Tongue (tissue), 2 donors: ENCODE results near the gene ZNF43. TPM values are rescaled to one million over a fixed set of nuclear protein-coding genes. Genes with fewer than 3 reads are reported as not detected.
"Not testable (repeated sequence)": the region's sequence is repeated elsewhere in the genome, so short reads cannot be mapped to it uniquely, and the experiment has no call there.

Experiments used
- DNase-seq: peaks from one replicate; pipeline ENCODE4 v3.0.0-alpha.2; 2015
- total RNA-seq: library from RNA; depleted of rRNA; stranded (reverse); fragments of >200 nt; gene quantifications from one replicate; pipeline ENCODE4 v1.2.3, GENCODE V29; 2014

ZNF43 gene
- total RNA-seq, result 13.0 TPM

DNA sequence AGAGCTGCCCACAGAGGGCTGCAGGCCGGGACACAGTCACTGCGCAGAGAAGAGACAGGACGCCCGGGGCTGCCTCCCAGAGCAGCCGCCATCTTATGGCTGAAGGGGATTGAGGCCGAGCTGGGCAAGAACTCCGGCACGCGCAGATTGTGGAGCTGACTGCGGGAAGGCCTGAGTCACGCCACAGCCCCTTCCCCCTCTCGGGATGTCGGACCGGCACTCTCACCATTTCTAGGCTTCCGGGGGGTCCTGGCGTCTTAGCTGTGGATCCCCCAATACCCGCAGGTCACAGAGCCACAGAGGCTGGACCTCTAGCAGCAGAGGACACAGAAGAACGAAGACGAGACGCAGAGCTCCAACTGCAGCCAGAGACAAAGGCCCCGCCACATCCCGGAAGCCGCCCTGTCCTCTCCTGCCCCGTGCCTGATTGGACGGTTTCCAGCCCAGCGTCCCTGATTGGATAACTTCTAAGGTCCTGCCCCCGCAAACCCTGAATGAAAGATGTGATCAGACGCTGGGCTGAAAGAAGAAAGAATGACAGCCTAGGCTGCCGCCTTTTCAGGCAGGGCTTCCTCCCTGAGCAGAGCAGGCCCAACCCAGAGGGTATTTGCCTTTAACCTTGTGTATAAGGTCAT lies at the start of gene ZNF43:
ZNF43 (minus strand) TSS at position 373 of the 635 bp plus-strand sequence; CDS start at position 229, 144 bp downstream.
- DNase-seq, result peak; percentile 99

DNA sequence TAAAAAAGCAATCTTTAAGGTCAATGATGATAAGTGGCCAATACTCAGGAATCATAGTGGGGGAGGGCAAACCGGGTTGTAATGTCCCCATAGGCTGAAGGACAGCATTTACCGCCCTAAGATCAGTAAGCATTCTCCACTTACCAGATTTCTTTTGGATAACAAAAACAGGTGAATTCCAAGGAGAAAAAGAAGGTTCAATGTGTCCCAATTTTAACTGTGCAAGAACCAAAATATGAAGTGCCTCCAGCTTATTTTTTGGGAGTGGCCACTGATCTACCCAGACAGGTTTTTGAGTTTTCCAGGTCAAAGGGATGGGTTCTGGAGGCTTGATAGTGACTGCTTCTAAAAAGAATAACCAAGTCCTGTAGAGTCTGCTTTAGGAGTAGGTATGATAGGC lies 49.5 kb upstream of the ZNF43 start:
- DNase-seq, result not testable (repeated sequence)

DNA sequence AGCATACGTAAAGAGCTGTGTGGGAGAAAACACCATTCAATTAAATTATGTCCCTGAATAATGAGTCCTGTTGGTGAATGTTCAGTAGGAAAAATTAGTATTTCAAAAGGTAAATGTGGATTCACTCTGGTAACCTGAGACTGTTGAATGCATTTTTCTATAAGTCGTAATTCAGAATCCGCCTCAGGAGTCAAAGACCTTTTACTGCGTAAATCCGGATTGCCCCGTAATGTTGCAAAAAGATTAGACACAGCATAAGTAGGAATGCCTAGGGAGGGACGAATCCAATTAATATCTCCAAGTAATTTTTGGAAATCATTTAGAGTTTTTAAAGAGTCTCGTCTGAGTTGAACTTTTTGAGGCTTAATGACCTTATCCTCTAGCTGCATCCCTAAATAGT lies 48.8 kb upstream of the ZNF43 start:
- not testable (repeated sequence) for DNase-seq

GRCh38 chr19:21883516-21883915 lies 47.5 kb upstream of the ZNF43 start:
- no peak for DNase-seq

- not testable (repeated sequence) for DNase-seq
These were observed 44.8 kb upstream of the ZNF43 start for GRCh38 chr19:21880761-21881160.

DNA sequence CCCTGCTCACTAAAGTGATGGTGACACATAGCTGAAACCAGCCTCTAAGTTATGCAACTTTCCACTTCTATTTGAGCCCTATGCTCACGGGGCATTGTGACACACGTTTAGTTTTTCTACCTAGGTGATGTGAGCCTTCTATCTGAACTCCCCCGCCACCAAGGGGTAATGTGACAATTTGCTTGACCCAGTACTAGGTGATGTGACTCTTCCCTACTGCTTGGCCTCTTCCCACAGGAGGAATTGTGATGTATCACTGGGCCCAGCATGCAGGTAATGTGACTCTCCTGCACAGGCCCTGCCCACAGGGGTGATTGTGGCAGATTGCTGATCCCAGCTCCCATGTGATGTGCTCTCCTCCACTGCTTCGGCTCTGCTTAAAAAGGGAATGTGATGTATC lies 42.7 kb upstream of the ZNF43 start:
- DNase-seq, result no peak

DNA sequence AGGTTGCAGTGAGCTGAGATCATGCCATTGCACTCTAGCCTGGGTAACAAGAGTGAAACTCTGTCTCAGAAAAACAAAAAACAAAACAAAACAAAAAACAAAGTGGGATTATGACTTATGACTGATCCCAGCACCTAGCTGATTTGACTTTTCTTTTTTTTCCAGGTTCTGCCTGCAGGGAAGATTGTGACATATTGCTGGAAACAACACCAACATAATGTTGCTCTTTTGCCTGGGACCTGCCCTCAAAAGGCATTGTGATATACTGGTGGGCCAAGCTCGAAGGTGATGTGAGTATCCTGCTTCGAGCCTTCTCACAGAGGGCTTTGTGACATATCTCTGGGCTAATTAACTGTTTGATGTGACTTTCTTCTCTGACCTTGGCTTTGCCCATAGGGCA lies 42.0 kb upstream of the ZNF43 start:
- no peak for DNase-seq

DNA sequence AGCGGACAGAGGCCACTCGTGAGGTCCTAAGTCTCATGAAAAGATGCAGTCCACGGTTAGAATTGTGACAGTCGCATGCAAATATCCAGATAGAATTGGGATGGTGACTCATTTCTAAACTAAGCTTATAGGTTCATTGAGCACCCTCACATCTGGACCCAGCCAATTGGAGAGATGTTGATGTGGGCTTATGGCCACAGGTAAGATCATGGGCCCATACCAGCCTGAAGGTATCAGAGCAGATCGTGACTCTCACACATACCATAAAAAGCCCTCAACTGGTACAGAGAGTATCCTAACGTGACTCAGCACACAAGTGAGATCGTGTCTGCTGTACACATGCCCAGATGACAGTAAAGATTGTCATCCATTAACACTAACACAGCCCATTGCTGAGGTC lies 40.6 kb upstream of the ZNF43 start:
- DNase-seq, result not testable (repeated sequence)

DNA sequence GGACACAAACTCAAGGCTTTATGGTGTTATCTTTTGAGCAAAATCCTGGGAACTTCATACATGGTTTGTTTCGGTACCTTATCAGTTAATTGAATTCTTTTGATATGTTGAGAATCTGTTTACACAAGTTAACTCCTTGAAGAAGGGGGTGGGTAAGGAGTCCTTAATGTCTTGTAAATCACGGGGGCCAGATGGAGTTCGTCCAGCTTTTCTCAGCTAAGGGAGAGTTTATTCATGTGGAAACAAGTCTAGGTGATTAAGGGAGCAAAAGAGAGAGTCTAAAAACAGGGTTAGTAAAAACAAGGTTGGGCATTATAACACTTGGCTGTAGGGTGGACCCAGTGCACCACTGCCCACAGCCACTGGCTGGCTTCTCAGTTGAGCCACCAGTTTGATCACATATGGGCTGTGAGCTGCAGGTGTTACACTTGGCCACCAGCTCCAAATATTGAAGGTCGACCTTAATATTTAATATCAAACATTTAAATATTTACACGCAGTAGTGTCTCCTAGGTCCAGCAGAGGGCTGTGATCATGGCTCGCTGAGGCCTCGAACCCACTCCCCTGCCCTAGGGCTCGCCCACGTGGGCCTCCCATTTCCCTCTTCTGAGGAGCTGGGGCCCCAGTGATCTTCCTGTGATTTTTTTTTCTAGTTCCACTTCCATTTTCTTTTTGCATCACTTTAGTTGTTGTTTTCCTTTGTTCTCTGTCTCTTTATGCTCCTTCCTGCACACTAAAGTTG lies 21.0 kb upstream of the ZNF43 start:
- no peak for DNase-seq

GRCh38 chr19:21851596-21852345 lies 15.8 kb upstream of the ZNF43 start:
- DNase-seq, result peak; percentile 98

DNA sequence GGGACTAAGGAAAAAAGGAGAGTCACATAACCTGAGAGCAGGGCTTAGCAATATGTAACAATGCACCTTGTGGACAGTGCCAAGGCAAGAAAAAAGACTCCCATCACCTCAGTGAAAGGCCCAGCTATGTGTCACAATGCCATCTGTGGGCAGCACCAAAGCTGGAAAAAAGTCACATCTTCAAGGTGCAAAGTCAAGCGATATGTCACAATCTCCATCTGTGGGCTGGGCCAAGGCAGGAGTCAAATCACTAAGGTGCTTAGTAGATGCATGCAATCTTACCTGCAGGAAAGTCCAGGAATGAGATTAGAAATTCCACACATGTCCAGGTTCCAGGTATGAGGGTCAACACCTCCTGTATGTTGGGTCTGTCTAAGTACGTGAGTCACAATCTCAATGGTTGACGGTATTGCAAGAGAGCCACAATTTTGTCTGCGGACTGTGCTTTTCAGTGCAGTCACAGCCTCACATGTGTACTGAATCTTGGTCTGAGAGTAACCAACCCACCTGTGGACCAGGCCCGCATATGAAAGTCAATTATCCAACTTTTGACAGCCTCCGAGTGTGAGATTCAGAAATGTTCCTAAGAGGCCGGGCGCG lies 14.8 kb upstream of the ZNF43 start:
- no peak for DNase-seq

GRCh38 chr19:21848706-21849105 lies 12.7 kb upstream of the ZNF43 start:
- DNase-seq, result no peak

DNA sequence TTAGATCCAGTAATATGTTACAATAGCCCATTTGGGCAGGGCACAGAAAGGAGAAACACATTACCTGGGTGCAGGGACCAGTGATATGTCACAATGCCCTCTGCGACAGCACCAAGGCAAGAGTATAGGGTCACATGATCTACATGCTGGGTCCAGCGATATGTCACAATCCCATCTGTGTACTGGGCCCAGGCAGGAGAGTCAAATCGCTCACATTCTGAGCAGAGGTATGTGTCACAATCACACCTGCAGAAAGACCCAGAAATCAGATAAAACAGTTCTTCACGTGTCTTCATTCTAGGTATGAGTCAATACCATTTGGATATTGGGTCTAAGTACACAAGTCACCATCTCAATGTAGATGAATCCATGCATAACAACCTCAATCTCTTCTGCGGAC lies 7.1 kb upstream of the ZNF43 start:
- no peak for DNase-seq

DNA sequence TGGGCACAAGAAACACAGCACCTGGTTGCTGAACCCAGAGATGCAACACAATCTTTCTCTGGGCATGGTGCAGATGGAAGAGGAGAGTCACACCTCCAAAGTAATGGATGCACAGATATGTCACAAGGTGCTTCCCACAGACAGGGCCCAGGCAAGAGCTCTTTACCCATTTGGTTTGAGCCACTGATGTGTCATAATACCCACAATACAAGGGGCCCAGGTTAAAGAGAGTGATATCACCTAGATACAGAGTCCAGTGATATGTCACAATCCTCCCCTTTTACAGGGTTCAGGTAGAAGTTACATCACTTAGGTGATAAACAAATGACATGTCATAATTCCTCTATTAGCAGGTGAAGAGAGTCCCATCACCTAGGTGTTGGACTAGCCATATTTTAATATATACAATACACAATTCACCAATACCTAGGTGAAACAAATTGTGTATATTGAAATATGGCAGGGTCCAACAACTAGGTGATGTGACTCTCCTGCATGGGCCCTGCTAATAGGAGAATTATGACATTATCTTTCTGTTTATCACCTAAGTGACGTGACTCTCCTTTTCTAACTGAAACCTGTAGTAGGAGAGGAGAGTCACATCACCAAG lies 5.6 kb upstream of the ZNF43 start:
- no peak for DNase-seq

DNA sequence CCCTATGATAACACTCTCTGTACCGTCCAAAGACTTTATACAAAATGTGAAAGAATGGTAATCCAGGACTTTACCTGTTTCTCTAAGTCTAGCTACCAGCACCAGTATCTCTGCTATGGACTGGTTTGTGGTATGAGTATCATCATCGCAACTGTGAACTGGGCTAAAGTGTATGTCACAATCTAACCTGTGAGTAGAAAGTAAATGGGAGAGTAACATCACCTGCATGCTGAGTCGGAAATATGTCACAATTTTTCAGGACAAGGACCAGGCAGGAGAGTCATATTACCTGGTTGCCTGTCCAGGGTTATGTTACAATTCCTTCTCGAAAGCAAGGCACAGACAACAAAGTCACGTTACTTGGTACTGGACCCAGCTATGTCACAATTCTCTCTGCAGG lies 5.1 kb upstream of the ZNF43 start:
- no peak for DNase-seq

- DNase-seq, result no peak
These were observed 4.0 kb upstream of the ZNF43 start for GRCh38 chr19:21839976-21840375.

DNA sequence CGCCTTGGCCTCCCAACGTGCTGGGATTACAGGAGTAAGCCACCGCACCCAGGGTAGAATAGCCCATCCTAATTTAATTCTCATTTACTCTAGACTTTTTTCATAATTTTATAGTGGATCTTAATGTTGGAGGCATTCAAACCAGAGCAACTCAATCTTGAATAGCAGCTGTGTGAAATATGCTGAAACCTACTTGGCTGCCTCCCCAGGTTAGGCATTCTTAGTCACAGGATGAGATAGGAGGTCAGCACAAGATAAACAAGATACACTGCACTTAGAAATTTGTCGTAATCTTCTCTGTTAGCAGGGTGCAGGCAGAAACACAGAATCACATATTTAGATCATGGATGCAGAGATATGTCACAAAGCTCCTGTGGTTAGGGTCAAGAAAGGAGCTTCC lies 2.7 kb upstream of the ZNF43 start:
- no peak for DNase-seq

- DNase-seq, result no peak
These were observed 563 bp downstream of the ZNF43 start for GRCh38 chr19:21835429-21835809.

- no peak for DNase-seq
These were observed 2.2 kb downstream of the ZNF43 start for GRCh38 chr19:21833733-21834132.

DNA sequence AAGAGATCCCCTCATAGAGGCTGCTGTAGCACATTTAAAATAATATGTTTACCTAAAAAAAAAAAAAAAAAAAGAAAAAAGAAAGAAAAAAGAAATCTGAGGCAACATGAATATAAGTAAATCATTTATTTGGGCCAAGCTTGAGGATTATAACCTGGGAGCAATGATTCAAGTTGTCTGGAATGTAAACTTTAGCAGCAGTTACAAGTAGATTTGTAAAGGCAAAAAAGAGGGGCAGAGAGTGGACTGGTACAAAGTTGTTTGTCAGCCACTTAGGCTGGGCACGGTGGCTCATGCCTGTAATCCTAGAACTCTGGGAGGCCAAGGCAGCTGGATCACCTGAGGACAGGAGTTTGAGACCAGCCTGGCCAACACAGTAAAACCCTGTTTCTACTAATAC lies 11.3 kb downstream of the ZNF43 start:
- DNase-seq, result no peak

- no peak for DNase-seq
These were observed 12.8 kb downstream of the ZNF43 start for GRCh38 chr19:21823224-21823623.

DNA sequence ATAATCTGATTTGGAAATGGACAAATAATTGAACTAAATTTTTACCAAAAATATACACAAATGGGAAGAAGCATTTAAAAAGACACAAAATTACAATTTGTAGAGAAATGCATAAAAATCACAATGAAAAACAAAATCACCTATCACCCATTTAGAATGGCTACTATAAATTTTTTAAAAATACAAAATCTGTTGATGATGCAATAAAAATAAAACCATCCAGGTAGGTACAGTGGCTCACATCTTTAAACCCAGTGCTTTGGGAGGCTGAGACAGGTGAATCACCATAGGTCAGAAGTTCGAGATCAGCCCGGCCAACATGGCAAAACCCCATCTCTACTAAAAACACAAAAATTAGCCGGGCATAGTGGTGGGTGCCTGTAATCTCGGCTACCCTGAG lies 23.5 kb downstream of the ZNF43 start:
- DNase-seq, result no peak
